Fibroblast of lung (primary cell): ENCODE data around the gene PIK3AP1. TPM values are rescaled to one million over a fixed set of nuclear protein-coding genes. Genes with fewer than 3 reads are reported as not detected.

Source experiments
- DNase-seq, 2 donors: peaks; one replicate each; pipeline versions ENCODE4 v3.0.0 to v3.0.0-alpha.2; 2010; ENCODE audit warnings: low read depth in 2 of 2
- H2AFZ ChIP-seq: 2 replicates; pipeline ENCODE4 v1.5.1; 2012; ENCODE audit warnings: low read length, control low read depth, inconsistent platforms
- H3K27ac ChIP-seq: 2 replicates; pipeline ENCODE4 v1.5.1; 2011; ENCODE audit warnings: low read length, control low read depth; ENCODE audit not compliant: insufficient read depth
- H3K27me3 ChIP-seq: 2 replicates; pipeline ENCODE4 v1.5.1; 2011; ENCODE audit warnings: mild to moderate bottlenecking, low read length; ENCODE audit not compliant: control insufficient read depth, insufficient read depth
- H3K36me3 ChIP-seq: 2 replicates; pipeline ENCODE4 v1.5.1; 2011; ENCODE audit warnings: low read length; ENCODE audit not compliant: control insufficient read depth, insufficient read depth
- H3K4me1 ChIP-seq: 2 replicates; pipeline ENCODE4 v1.5.1; 2011; ENCODE audit warnings: low read length; ENCODE audit not compliant: control insufficient read depth, insufficient read depth; ENCODE audit errors: extremely low read depth
- H3K4me2 ChIP-seq: 2 replicates; pipeline ENCODE4 v1.5.1; 2011; ENCODE audit warnings: low read length, control low read depth; ENCODE audit not compliant: insufficient read depth; ENCODE audit errors: extremely low read depth
- H3K4me3 ChIP-seq, 4 experiments: fragments of 200-600 bp in 1 of 4; sonication (generic) in 1 of 4; replicated peaks in 1 of 4; 2 replicates each; pipeline ENCODE4 v1.5.1; 2011 to 2016; ENCODE audit warnings: low read length in 4 of 4, low read depth in 3 of 4, mild to moderate bottlenecking in 3 of 4, control low read depth in 2 of 4, inconsistent platforms in 1 of 4, mixed read lengths in 1 of 4; ENCODE audit not compliant: insufficient read depth in 1 of 4; ENCODE audit errors: control extremely low read depth in 1 of 4
- H3K79me2 ChIP-seq: 2 replicates; pipeline ENCODE4 v1.5.1; 2012; ENCODE audit warnings: mild to moderate bottlenecking, low read length, inconsistent platforms; ENCODE audit not compliant: control insufficient read depth, insufficient read depth
- H3K9ac ChIP-seq: 2 replicates; pipeline ENCODE4 v1.5.1; 2011; ENCODE audit warnings: mild to moderate bottlenecking, low read length, control low read depth; ENCODE audit not compliant: insufficient read depth
- H3K9me3 ChIP-seq: 2 replicates; pipeline ENCODE4 v1.5.1; 2012; ENCODE audit warnings: low read depth, low read length; ENCODE audit not compliant: control insufficient read depth, insufficient read depth
- H4K20me1 ChIP-seq: 2 replicates; pipeline ENCODE4 v1.5.1; 2011; ENCODE audit warnings: low read length; ENCODE audit not compliant: control insufficient read depth, insufficient read depth; ENCODE audit errors: extremely low read depth
- EZH2 ChIP-seq: IDR thresholded peaks from 2 replicates; pipeline ENCODE4 v1.5.1; 2012; ENCODE audit warnings: low read length, control low read depth, mild to moderate bottlenecking; ENCODE audit errors: missing control alignments
- polyA plus RNA-seq, 2 donors: library from polyadenylated mRNA; depleted of rRNA in 1 of 2; stranded (reverse) in 1 of 2; unstranded in 1 of 2; fragments of >200 nt; gene quantifications; 2 replicates each; pipeline ENCODE4 v1.2.1, GENCODE V29; 2011 to 2012; ENCODE audit warnings: missing spikeins in 1 of 2
- total RNA-seq: library from RNA; depleted of rRNA; stranded (reverse); fragments of >200 nt; gene quantifications from 2 replicates; pipeline ENCODE4 v1.2.1, GENCODE V29; 2014
- TF ChIP-seq, protein P1 (sequence below), 2 donors: IDR thresholded peaks in 1 of 2; conservative IDR thresholded peaks in 1 of 2; 1 replicate in 1 of 2; 2 replicates in 1 of 2; pipeline ENCODE4 v1.5.1; 2011 to 2012; ENCODE audit warnings: low read length in 2 of 2, control low read depth in 1 of 2, inconsistent platforms in 1 of 2, low read depth in 1 of 2, mild to moderate bottlenecking in 1 of 2

Gene PIK3AP1
- total and polyA plus RNA-seq, 2 donors (not counting 1 experiment from before 2014, with no cell fraction given): 0.17 to 0.24 TPM

DNA sequence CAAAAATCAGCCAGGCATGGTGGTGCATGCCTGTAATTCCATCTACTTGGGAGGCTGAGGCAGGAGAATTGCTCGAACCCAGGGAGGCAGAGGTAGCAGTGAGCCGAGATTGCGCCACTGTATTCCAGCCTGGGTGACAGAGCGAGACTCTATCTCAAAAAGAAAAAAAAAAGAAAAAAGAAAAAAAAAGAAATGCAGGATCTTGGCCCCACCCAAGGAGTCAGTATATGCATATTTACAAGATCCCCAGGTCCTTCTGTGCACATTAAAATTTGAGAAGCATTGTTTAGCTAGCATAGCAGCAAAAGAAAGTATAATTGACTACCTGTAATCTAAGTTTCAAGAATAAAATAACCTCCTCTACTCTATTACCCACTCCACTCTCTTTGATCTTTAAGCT, 15.8 kb downstream of the PIK3AP1 start:
- no peak for DNase-seq
- Histone ChIP-seq H4K20me1 (no peaks in the 10 kb centered on the region), H3K79me2 (no peaks in the 10 kb centered on the region)

DNA sequence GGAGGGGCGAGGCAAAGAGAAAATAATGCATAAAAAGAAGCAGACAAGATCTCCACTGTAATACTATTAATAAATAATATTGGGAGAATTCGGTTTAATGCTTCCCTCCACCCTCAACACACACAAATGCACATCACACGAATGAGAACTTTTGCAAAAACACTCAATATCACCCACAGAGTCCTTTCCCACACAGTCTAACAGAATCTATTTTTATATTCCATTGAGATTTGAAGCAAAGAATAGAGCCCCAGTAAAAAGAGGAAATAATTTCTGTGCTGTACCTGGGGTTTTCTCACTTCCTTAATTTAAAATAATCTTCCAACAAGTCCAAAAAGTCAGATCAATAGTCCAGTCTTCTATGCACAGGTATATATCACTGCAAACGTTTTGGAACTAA, 17.0 kb downstream of the PIK3AP1 start:
- Histone ChIP-seq H3K4me1 (no peaks in the 10 kb centered on the region), H4K20me1 (no peaks in the 10 kb centered on the region), H3K27me3 (no peaks in the 10 kb centered on the region), H2AFZ (no peak overlapping the region), H3K27ac (no peak overlapping the region), H3K79me2 (no peaks in the 10 kb centered on the region), H3K4me2 (no peak overlapping the region), H3K4me3 (no peak overlapping the region), H3K36me3 (no peaks in the 10 kb centered on the region), H3K9me3 (no peaks in the 10 kb centered on the region), H3K9ac (no peak overlapping the region)
- DNase-seq: no peak
- no peak for TF ChIP-seq EZH2
- TF ChIP-seq, protein P1, sequence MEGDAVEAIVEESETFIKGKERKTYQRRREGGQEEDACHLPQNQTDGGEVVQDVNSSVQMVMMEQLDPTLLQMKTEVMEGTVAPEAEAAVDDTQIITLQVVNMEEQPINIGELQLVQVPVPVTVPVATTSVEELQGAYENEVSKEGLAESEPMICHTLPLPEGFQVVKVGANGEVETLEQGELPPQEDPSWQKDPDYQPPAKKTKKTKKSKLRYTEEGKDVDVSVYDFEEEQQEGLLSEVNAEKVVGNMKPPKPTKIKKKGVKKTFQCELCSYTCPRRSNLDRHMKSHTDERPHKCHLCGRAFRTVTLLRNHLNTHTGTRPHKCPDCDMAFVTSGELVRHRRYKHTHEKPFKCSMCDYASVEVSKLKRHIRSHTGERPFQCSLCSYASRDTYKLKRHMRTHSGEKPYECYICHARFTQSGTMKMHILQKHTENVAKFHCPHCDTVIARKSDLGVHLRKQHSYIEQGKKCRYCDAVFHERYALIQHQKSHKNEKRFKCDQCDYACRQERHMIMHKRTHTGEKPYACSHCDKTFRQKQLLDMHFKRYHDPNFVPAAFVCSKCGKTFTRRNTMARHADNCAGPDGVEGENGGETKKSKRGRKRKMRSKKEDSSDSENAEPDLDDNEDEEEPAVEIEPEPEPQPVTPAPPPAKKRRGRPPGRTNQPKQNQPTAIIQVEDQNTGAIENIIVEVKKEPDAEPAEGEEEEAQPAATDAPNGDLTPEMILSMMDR (conservative IDR thresholded peaks at IDR 0.05 in 1 of 2, IDR thresholded peaks at IDR 0.05 in 1 of 2; ENCODE audit: low read depth in 1 of 2, low read length in 2 of 2): no peak

More for the DNA sequence above, 15.8 kb downstream of the PIK3AP1 start:
- Histone ChIP-seq H3K27me3 (no peaks in the 10 kb centered on the region), H2AFZ (no peak overlapping the region), H3K36me3 (no peaks in the 10 kb centered on the region), H3K9me3 (no peaks in the 10 kb centered on the region), H3K4me2 (no peak overlapping the region), H3K4me1 (no peaks in the 10 kb centered on the region), H3K4me3 (no peak overlapping the region), H3K27ac (no peak overlapping the region), H3K9ac (no peak overlapping the region)
- no peak for TF ChIP-seq EZH2

DNA sequence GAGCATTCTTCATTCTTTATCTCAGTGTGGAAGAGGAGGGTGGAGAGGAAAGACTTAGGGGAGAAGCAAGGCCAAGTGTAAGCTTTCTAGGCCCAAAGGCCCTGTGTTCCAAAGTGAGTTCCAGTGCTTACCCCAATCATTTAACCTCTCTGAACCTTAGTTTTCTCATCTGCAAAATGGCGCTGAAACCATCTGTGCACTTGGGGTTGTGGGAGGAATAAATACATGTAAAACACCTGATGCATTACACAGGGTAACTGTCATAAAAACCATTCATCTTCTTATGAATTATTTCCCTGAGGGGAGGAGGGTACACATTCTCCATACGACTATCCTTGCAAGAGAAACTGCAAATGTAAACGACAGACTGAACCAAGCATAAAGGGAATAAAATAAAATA, 19.0 kb downstream of the PIK3AP1 start:
- H3K27ac ChIP-seq: no peak overlapping the region
- no peak overlapping the region for H3K4me3 ChIP-seq
- no peaks in the 10 kb centered on the region for H3K79me2 ChIP-seq
- no peak for DNase-seq
- H3K4me1 ChIP-seq: no peaks in the 10 kb centered on the region
- no peaks in the 10 kb centered on the region for H4K20me1 ChIP-seq
- no peak for TF ChIP-seq EZH2
- TF ChIP-seq, protein P1 (conservative IDR thresholded peaks at IDR 0.05 in 1 of 2, IDR thresholded peaks at IDR 0.05 in 1 of 2; ENCODE audit: low read depth in 1 of 2, low read length in 2 of 2): no peak
- no peaks in the 10 kb centered on the region for H3K27me3 ChIP-seq
- H2AFZ ChIP-seq: no peak overlapping the region
- H3K4me2 ChIP-seq: no peak overlapping the region
- H3K9ac ChIP-seq: no peak overlapping the region
- no peaks in the 10 kb centered on the region for H3K36me3 ChIP-seq
- H3K9me3 ChIP-seq: no peaks in the 10 kb centered on the region
